Liver (tissue), 9 donors: ENCODE data around the gene PFDN6. TPM values are rescaled to one million over a fixed set of nuclear protein-coding genes. Genes with fewer than 3 reads are reported as not detected.

Experiments
- DNase-seq: peaks from one replicate; pipeline ENCODE4 v3.0.0-alpha.2; 2017; ENCODE audit warnings: low spot score
- H3K27ac ChIP-seq, 2 donors: one replicate each; pipeline ENCODE4 v1.7.0; 2013; ENCODE audit warnings: inconsistent platforms in 2 of 2, low read length in 2 of 2, control low read depth in 1 of 2, low read depth in 1 of 2, mild to moderate bottlenecking in 1 of 2
- H3K27me3 ChIP-seq, 4 donors: one replicate each; pipeline versions ENCODE4 v1.6.1 to v1.7.0; 2013; ENCODE audit warnings: low read length in 3 of 4, inconsistent platforms in 1 of 4, mild to moderate bottlenecking in 1 of 4, moderate library complexity in 1 of 4; ENCODE audit not compliant: control insufficient read depth in 4 of 4, insufficient read depth in 4 of 4
- H3K36me3 ChIP-seq, 4 donors: one replicate each; pipeline versions ENCODE4 v1.6.1 to v1.7.0; 2013; ENCODE audit warnings: low read length in 3 of 4, mild to moderate bottlenecking in 3 of 4, low read depth in 1 of 4, moderate library complexity in 1 of 4; ENCODE audit not compliant: control insufficient read depth in 4 of 4, insufficient read depth in 3 of 4
- H3K4me1 ChIP-seq, 4 donors: one replicate each; pipeline versions ENCODE4 v1.6.1 to v1.7.0; 2013; ENCODE audit warnings: low read length in 3 of 4, mild to moderate bottlenecking in 3 of 4, moderate library complexity in 1 of 4; ENCODE audit not compliant: control insufficient read depth in 4 of 4, insufficient read depth in 4 of 4
- H3K4me3 ChIP-seq, 3 donors: one replicate each; pipeline versions ENCODE4 v1.6.1 to v1.7.0; 2013; ENCODE audit warnings: low read length in 3 of 3, control low read depth in 1 of 3, low read depth in 1 of 3, mild to moderate bottlenecking in 1 of 3
- H3K9ac ChIP-seq, 2 donors: one replicate each; pipeline ENCODE4 v1.7.0; 2013; ENCODE audit warnings: low read length in 2 of 2, mild to moderate bottlenecking in 2 of 2, moderate library complexity in 2 of 2, control low read depth in 1 of 2, low read depth in 1 of 2
- H3K9me3 ChIP-seq, 4 donors: one replicate each; pipeline versions ENCODE4 v1.6.1 to v1.7.0; 2013; ENCODE audit warnings: low read length in 3 of 4; ENCODE audit not compliant: control insufficient read depth in 4 of 4
- EGR1 ChIP-seq, 2 donors: IDR thresholded peaks; 2 replicates each; pipeline ENCODE4 v1.6.1; 2016 to 2018; ENCODE audit warnings: antibody characterized with exemption in 2 of 2, low read depth in 2 of 2
- FOXA1 ChIP-seq: IDR thresholded peaks from 2 replicates; pipeline ENCODE4 v1.6.1; 2016; ENCODE audit warnings: antibody characterized with exemption
- FOXA2 ChIP-seq: IDR thresholded peaks from 2 replicates; pipeline ENCODE4 v1.6.1; 2016; ENCODE audit warnings: antibody characterized with exemption
- GABPA ChIP-seq, 2 donors: IDR thresholded peaks in 1 of 2; conservative IDR thresholded peaks in 1 of 2; 2 replicates each; pipeline ENCODE4 v1.6.1; 2016; ENCODE audit warnings: antibody characterized with exemption in 2 of 2, mild to moderate bottlenecking in 1 of 2, moderate library complexity in 1 of 2
- HNF4A ChIP-seq, 2 donors: conservative IDR thresholded peaks; 2 replicates each; pipeline ENCODE4 v1.6.1; 2016; ENCODE audit warnings: antibody characterized with exemption in 2 of 2, mild to moderate bottlenecking in 2 of 2
- HNF4G ChIP-seq: IDR thresholded peaks from 2 replicates; pipeline ENCODE4 v1.6.1; 2016; ENCODE audit warnings: antibody characterized with exemption
- JUND ChIP-seq, 2 donors: IDR thresholded peaks; 2 replicates each; pipeline ENCODE4 v1.6.1; 2016; ENCODE audit warnings: antibody characterized with exemption in 2 of 2
- NR2F2 ChIP-seq: IDR thresholded peaks from 2 replicates; pipeline ENCODE4 v1.6.1; 2016; ENCODE audit warnings: antibody characterized with exemption
- RAD21 ChIP-seq, 2 donors: IDR thresholded peaks; 2 replicates each; pipeline ENCODE4 v1.6.1; 2016; ENCODE audit warnings: antibody characterized with exemption in 2 of 2, mild to moderate bottlenecking in 2 of 2
- TAF1 ChIP-seq: conservative IDR thresholded peaks from 2 replicates; pipeline ENCODE4 v1.6.1; 2016; ENCODE audit warnings: antibody characterized with exemption, mild to moderate bottlenecking
- YY1 ChIP-seq: IDR thresholded peaks from 2 replicates; pipeline ENCODE4 v1.6.1; 2016; ENCODE audit warnings: antibody characterized with exemption, mild to moderate bottlenecking
- WGBS: extraction: QIAGEN DNeasy Blood & Tissue Kit; methylation state at CpG from one replicate; pipeline ENCODE4 v1.1.7; 2013; 5-methylcytosine and 5-hydroxymethylcytosine counted together
- polyA plus RNA-seq, 2 donors: library from polyadenylated mRNA; stranded (reverse) in 1 of 2; unstranded in 1 of 2; fragments of 200-250 nt in 1 of 2; fragments of >200 nt in 1 of 2; fragmentation: Nextera tagmentation in 1 of 2; extraction: Ambion mirVana in 1 of 2; gene quantifications; one replicate each; pipeline versions ENCODE4 v1.2.1 to v1.2.3, GENCODE V29; 2013 to 2015
- total RNA-seq, 2 donors: library from RNA; depleted of rRNA; stranded (reverse); fragments of >200 nt; gene quantifications; one replicate each; pipeline ENCODE4 v1.2.3, GENCODE V29; 2014
- TF ChIP-seq, protein P1 (sequence below): IDR thresholded peaks from 2 replicates; pipeline ENCODE4 v1.6.1; 2016; ENCODE audit warnings: antibody characterized with exemption
- TF ChIP-seq, protein P2 (sequence below): IDR thresholded peaks from 2 replicates; pipeline ENCODE4 v1.6.1; 2016; ENCODE audit warnings: antibody characterized with exemption
- TF ChIP-seq, protein P3 (sequence below): fragments of 150-350 bp; IDR thresholded peaks from 2 replicates; pipeline ENCODE4 v1.5.1; 2017; ENCODE audit warnings: improper control_type of control experiment, low read depth, low read length; ENCODE audit not compliant: missing input control
- TF ChIP-seq, protein P4 (sequence below): IDR thresholded peaks from 2 replicates; pipeline ENCODE4 v1.6.1; 2016; ENCODE audit warnings: antibody characterized with exemption
- donor health status: healthy.
- donor health status: healthy.
- donor health status: healthy.
- donor health status: healthy.
- donor health status: healthy.

PFDN6 gene
- total and polyA plus RNA-seq, 4 donors: 6.5 to 60.1 (median 17.4) TPM

DNA sequence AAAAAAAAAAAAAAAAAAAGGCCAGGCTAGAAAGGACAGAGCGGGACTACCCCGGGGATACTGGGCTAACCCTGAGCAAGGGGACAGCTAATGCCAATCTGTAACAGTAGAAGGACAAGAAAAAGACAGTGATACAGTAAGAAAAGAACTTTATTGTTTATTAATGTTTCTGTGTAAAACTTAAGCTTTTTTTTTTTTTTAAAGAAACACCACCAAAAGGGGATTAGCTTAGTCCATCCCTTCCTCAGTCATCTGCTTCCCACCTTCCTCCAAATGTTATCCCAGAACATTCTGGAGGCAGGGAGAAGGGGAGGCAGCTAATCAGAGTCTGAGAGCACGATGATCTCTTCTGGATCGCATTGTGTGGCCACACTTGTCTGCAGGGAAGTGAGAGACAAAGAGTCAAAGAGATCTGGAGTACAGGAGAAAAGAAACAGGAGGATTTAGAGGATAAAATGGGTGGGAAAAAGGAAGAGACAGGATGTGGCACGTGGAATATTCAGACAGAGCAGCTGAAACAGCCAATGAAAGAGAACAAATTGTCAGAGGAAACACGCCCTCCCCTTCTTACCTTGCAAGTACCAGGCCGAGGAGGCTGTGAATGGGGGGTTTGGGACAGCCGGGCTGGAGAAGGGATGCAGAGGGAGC, 29.1 kb downstream of the PFDN6 start:
- DNase-seq: no peak
- peaks cover 20 to 61% (median 51%) of the 10 kb centered on the region in 4 donors for H3K4me1 ChIP-seq
- peak overlapping the region; percentile 75 to 89 for H3K27ac ChIP-seq
- peaks cover 0 to 16% (median 8%) of the 10 kb centered on the region in 4 donors for H3K36me3 ChIP-seq
- TF ChIP-seq, protein P1, sequence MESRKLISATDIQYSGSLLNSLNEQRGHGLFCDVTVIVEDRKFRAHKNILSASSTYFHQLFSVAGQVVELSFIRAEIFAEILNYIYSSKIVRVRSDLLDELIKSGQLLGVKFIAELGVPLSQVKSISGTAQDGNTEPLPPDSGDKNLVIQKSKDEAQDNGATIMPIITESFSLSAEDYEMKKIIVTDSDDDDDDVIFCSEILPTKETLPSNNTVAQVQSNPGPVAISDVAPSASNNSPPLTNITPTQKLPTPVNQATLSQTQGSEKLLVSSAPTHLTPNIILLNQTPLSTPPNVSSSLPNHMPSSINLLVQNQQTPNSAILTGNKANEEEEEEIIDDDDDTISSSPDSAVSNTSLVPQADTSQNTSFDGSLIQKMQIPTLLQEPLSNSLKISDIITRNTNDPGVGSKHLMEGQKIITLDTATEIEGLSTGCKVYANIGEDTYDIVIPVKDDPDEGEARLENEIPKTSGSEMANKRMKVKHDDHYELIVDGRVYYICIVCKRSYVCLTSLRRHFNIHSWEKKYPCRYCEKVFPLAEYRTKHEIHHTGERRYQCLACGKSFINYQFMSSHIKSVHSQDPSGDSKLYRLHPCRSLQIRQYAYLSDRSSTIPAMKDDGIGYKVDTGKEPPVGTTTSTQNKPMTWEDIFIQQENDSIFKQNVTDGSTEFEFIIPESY: no peak
- no peak for TF ChIP-seq EGR1 (IDR thresholded peaks at IDR 0.05; ENCODE audit: low read depth in 2 of 2)
- H3K4me3 ChIP-seq: peak overlapping the region in 1 of 3 donors; percentile 68
- no peaks in the 10 kb centered on the region for H3K9me3 ChIP-seq
- H3K27me3 ChIP-seq: no peaks in the 10 kb centered on the region
- 70% methylated on average over 8 of the region's 8 CpGs for WGBS
- no peak overlapping the region for H3K9ac ChIP-seq

DNA sequence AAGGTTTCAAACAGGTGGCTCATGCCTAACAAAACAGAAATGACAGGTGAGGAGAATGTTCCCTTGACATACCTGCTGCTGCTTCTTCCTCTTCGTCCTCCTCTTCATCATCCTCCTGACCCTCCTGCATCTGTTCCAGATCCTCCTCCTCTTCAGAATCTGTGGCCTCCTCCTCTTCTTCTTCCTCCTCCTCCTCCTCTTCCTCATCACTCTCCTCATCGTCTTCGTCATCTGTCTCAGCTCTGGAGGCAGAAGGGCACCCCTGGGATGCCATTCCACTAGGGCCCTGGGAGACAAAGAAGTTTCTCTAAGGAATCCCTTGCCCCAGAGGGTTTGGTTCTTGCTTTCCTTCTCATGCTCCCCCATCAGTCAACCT, 30.5 kb downstream of the PFDN6 start:
- no peak for DNase-seq
- no peak for TF ChIP-seq JUND (IDR thresholded peaks at IDR 0.05)
- TF ChIP-seq, protein P2, sequence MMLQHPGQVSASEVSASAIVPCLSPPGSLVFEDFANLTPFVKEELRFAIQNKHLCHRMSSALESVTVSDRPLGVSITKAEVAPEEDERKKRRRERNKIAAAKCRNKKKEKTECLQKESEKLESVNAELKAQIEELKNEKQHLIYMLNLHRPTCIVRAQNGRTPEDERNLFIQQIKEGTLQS: no peak
- TF ChIP-seq NR2F2: no peak
- TF ChIP-seq GABPA (IDR thresholded peaks at IDR 0.05 in 1 of 2, conservative IDR thresholded peaks at IDR 0.05 in 1 of 2): no peak
- TF ChIP-seq, protein P3, sequence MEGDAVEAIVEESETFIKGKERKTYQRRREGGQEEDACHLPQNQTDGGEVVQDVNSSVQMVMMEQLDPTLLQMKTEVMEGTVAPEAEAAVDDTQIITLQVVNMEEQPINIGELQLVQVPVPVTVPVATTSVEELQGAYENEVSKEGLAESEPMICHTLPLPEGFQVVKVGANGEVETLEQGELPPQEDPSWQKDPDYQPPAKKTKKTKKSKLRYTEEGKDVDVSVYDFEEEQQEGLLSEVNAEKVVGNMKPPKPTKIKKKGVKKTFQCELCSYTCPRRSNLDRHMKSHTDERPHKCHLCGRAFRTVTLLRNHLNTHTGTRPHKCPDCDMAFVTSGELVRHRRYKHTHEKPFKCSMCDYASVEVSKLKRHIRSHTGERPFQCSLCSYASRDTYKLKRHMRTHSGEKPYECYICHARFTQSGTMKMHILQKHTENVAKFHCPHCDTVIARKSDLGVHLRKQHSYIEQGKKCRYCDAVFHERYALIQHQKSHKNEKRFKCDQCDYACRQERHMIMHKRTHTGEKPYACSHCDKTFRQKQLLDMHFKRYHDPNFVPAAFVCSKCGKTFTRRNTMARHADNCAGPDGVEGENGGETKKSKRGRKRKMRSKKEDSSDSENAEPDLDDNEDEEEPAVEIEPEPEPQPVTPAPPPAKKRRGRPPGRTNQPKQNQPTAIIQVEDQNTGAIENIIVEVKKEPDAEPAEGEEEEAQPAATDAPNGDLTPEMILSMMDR: no peak
- TF ChIP-seq TAF1: no peak
- TF ChIP-seq HNF4A (conservative IDR thresholded peaks at IDR 0.05): no peak
- TF ChIP-seq, protein P1: no peak
- no peak for TF ChIP-seq YY1
- TF ChIP-seq RAD21 (IDR thresholded peaks at IDR 0.05): no peak
- TF ChIP-seq, protein P4, sequence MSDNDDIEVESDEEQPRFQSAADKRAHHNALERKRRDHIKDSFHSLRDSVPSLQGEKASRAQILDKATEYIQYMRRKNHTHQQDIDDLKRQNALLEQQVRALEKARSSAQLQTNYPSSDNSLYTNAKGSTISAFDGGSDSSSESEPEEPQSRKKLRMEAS: no peak
- no peak for TF ChIP-seq FOXA2
- no peak for TF ChIP-seq EGR1 (IDR thresholded peaks at IDR 0.05; ENCODE audit: low read depth in 2 of 2)
- TF ChIP-seq FOXA1: no peak
- no peak for TF ChIP-seq HNF4G
- Histone ChIP-seq H3K27me3 (no peaks in the 10 kb centered on the region), H3K4me1 (peaks cover 21 to 59% (median 50%) of the 10 kb centered on the region in 4 donors), H3K9ac (no peak overlapping the region), H3K36me3 (peaks cover 0 to 16% (median 8%) of the 10 kb centered on the region in 4 donors), H3K27ac (peak overlapping the region; percentile 47 to 85), H3K4me3 (no peak overlapping the region), H3K9me3 (no peaks in the 10 kb centered on the region)
- 92% methylated on average over 3 of the region's 3 CpGs for WGBS
